Adrenal gland (tissue), 5 donors: ENCODE results near the gene PRM1.

Experiments
- CTCF ChIP-seq, 6 experiments: fragments of 450-650 bp in 4 of 6; fragments of 200-600 bp in 2 of 6; sonication (generic) in 1 of 6; IDR thresholded peaks; 1 replicate in 5 of 6; 2 replicates in 1 of 6; pipeline versions ENCODE4 v1.5.1 to v1.8.0; 2016 to 2021; ENCODE audit warnings: antibody characterized with exemption in 6 of 6, mild to moderate bottlenecking in 2 of 6, moderate library complexity in 1 of 6
- POLR2A ChIP-seq, 2 donors: fragments of 450-650 bp; IDR thresholded peaks; one replicate each; pipeline ENCODE4 v1.6.1; 2017; ENCODE audit warnings: antibody characterized with exemption in 2 of 2, mild to moderate bottlenecking in 2 of 2, moderate library complexity in 1 of 2
- donor health status: DM: no; HTN: no; CAD: no.

GRCh38 chr16:11310634-11310977, 29.5 kb upstream of the PRM1 start:
- TF ChIP-seq CTCF (IDR thresholded peaks at IDR 0.05) (no peak), POLR2A (IDR thresholded peaks at IDR 0.05) (no peak)
